GM12878 (cell line): Measurements from ENCODE around the gene TBC1D5. TPM values are rescaled to one million over a fixed set of nuclear protein-coding genes. Genes with fewer than 3 reads are reported as not detected.

Experiments
- BRCA1 ChIP-seq: IDR thresholded peaks from 2 replicates; pipeline ENCODE4 v1.6.1; 2011; ENCODE audit warnings: low read depth, low read length, improper control_type of control experiment
- CBX5 ChIP-seq: sonication (generic); IDR thresholded peaks from 2 replicates; pipeline ENCODE4 v1.6.1; 2016; ENCODE audit warnings: low read depth, moderate library complexity, mild to moderate bottlenecking, inconsistent platforms
- CREB1 ChIP-seq: IDR thresholded peaks from 2 replicates; pipeline ENCODE4 v1.6.1; 2012; ENCODE audit warnings: low read depth, mild to moderate bottlenecking, inconsistent platforms
- EZH2 ChIP-seq: IDR thresholded peaks from 2 replicates; pipeline ENCODE4 v1.6.1; 2012; ENCODE audit warnings: low read depth, mild to moderate bottlenecking, control low read depth, inconsistent platforms, low read length, borderline replicate concordance; ENCODE audit not compliant: control insufficient read depth
- GATAD2B ChIP-seq: fragments of 450-650 bp; conservative IDR thresholded peaks from 2 replicates; pipeline ENCODE4 v1.6.1; 2017; ENCODE audit warnings: low read depth, mild to moderate bottlenecking, moderate library complexity
- KLF5 ChIP-seq: fragments of 450-650 bp; IDR thresholded peaks from 2 replicates; pipeline ENCODE4 v1.6.1; 2014; ENCODE audit warnings: mild to moderate bottlenecking; ENCODE audit not compliant: partially characterized antibody
- MTA2 ChIP-seq: fragments of 450-650 bp; IDR thresholded peaks from 2 replicates; pipeline ENCODE4 v1.6.1; 2016; ENCODE audit warnings: low read depth, mild to moderate bottlenecking, moderate library complexity
- MYC ChIP-seq: IDR thresholded peaks from 2 replicates; pipeline ENCODE4 v1.6.1; 2011; ENCODE audit warnings: mild to moderate bottlenecking, low read length, moderate library complexity, inconsistent platforms; ENCODE audit not compliant: insufficient read depth, insufficient replicate concordance, insufficient read length, severe bottlenecking
- NBN ChIP-seq: fragments of 450-650 bp; IDR thresholded peaks from 2 replicates; pipeline ENCODE4 v1.6.1; 2016
- PAX8 ChIP-seq: fragments of 450-650 bp; IDR thresholded peaks from 2 replicates; pipeline ENCODE4 v1.6.1; 2017; ENCODE audit warnings: mild to moderate bottlenecking, moderate library complexity
- PML ChIP-seq: IDR thresholded peaks from 2 replicates; pipeline ENCODE4 v1.6.1; 2012; ENCODE audit warnings: low read length, inconsistent platforms
- RB1 ChIP-seq: fragments of 450-650 bp; formaldehyde crosslinking; IDR thresholded peaks from 2 replicates; pipeline ENCODE4 v1.6.1; 2017; ENCODE audit warnings: mild to moderate bottlenecking, borderline replicate concordance
- RELA ChIP-seq: fragments of 450-650 bp; IDR thresholded peaks from 2 replicates; pipeline ENCODE4 v1.8.0; 2014; ENCODE audit warnings: borderline replicate concordance; ENCODE audit not compliant: partially characterized antibody
- SMAD1 ChIP-seq: fragments of 450-650 bp; IDR thresholded peaks from 2 replicates; pipeline ENCODE4 v1.6.1; 2018; ENCODE audit warnings: mild to moderate bottlenecking, low read depth; ENCODE audit not compliant: partially characterized antibody
- ZNF207 ChIP-seq: fragments of 450-650 bp; IDR thresholded peaks from 2 replicates; pipeline ENCODE4 v1.6.1; 2014; ENCODE audit warnings: antibody characterized with exemption, mild to moderate bottlenecking, borderline replicate concordance
- ZNF274 ChIP-seq: IDR thresholded peaks from one replicate; pipeline ENCODE4 v1.8.0; 2011; ENCODE audit not compliant: insufficient read length, insufficient read depth
- ZZZ3 ChIP-seq: IDR thresholded peaks from 2 replicates; pipeline ENCODE4 v1.6.1; 2011; ENCODE audit warnings: low read depth; ENCODE audit not compliant: control insufficient read depth, insufficient read length
- polyA plus RNA-seq, 11 experiments: library from polyadenylated mRNA; depleted of rRNA in 4 of 11; unstranded in 6 of 11; stranded (reverse) in 5 of 11; fragments of >200 nt; fragmentation: Nextera tagmentation in 4 of 11; fragmentation: Illumina TruSeq in 1 of 11; extraction: Ambion mirVana in 4 of 11; extraction: Trizol in 1 of 11; gene quantifications; 1 replicate in 1 of 11; 2 replicates in 10 of 11; pipeline versions ENCODE4 v1.2.1 to v1.2.3, GENCODE V29; 2011 to 2016; ENCODE audit warnings: inconsistent platforms in 2 of 11, missing spikeins in 2 of 11, low read depth in 1 of 11
- total RNA-seq, 4 experiments: library from RNA; depleted of rRNA in 3 of 4; stranded (reverse); fragments of >200 nt in 3 of 4; fragmentation: Illumina TruSeq in 1 of 4; extraction: Trizol in 1 of 4; gene quantifications; 2 replicates each; pipeline versions ENCODE4 v1.2.1 to v1.2.3, GENCODE V29; 2013 to 2021
- TF ChIP-seq, protein P1 (sequence below): fragments of 450-650 bp; IDR thresholded peaks from 2 replicates; pipeline ENCODE4 v1.6.1; 2018; ENCODE audit warnings: mild to moderate bottlenecking, low read depth, moderate library complexity; ENCODE audit not compliant: partially characterized antibody
- TF ChIP-seq, protein P2 (sequence below): fragments of 450-650 bp; IDR thresholded peaks from 2 replicates; pipeline ENCODE4 v1.6.1; 2016; ENCODE audit warnings: mild to moderate bottlenecking

Gene TBC1D5
- total and polyA plus RNA-seq, 10 of the 15 experiments (the other 5 are each of a cell fraction or from before 2014, with no cell fraction given) = 5.5 to 61.0 (median 43.8) TPM

DNA sequence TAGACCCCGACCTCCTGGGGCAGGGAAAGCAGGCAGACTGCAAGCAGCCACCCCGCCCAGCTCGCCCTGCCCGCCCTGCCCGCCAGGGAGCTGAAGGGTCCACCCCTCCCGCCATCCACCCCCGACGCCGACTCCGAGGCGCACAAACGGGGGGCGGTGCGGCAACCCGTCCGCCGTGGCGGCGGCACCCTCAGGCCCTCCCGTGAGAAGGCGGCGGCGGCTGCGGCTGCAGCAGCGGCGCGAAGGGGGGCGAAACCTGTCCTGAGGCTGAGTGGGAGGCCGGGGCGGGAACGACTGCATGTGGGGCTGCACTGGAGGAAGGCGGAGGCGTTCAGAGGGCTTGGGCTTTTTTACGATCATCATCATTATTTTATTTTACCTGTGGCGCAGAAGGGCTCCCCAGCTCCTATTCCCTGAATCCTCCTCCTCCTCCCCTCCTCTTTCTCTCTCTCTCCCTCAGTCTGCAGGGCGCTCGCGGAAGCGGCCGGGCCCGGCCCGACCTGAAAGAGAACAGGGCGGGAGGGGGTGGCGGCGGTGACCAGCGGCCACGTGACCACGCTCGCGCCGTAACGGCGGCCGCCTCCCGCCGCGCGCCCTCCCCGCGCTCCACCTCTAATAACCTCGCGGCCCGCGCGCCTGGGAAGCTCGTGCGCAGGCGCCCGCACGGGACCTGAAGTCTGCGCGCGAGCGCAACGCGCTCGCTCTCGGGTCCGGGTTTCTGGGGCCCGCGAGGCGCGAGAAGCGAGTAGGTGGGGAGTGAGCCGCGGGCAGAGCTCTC is at the start of gene TBC1D5 (continued):
- TF ChIP-seq EZH2 = no peak
- TF ChIP-seq MYC = no peak
- TF ChIP-seq ZNF207 = peak; percentile 54; the same call in 1 of the 2 replicates
- 0 out of 2 replicates have a peak, but pooled peaks have one; percentile 20 for TF ChIP-seq CREB1
- peak; percentile 52 for TF ChIP-seq SMAD1
- TF ChIP-seq PAX8 = no peak
- TF ChIP-seq KLF5 = peak; percentile 50
- TF ChIP-seq ZNF274 = no peak
- TF ChIP-seq GATAD2B = peak; percentile 76
- peak; percentile 22; the same call in 1 of the 2 replicates for TF ChIP-seq CBX5
- 0 out of 2 replicates have a peak, but pooled peaks have one; percentile 49 for TF ChIP-seq PML
- TF ChIP-seq RB1 = no peak; the same call in 1 of the 2 replicates
- TF ChIP-seq, protein P1, sequence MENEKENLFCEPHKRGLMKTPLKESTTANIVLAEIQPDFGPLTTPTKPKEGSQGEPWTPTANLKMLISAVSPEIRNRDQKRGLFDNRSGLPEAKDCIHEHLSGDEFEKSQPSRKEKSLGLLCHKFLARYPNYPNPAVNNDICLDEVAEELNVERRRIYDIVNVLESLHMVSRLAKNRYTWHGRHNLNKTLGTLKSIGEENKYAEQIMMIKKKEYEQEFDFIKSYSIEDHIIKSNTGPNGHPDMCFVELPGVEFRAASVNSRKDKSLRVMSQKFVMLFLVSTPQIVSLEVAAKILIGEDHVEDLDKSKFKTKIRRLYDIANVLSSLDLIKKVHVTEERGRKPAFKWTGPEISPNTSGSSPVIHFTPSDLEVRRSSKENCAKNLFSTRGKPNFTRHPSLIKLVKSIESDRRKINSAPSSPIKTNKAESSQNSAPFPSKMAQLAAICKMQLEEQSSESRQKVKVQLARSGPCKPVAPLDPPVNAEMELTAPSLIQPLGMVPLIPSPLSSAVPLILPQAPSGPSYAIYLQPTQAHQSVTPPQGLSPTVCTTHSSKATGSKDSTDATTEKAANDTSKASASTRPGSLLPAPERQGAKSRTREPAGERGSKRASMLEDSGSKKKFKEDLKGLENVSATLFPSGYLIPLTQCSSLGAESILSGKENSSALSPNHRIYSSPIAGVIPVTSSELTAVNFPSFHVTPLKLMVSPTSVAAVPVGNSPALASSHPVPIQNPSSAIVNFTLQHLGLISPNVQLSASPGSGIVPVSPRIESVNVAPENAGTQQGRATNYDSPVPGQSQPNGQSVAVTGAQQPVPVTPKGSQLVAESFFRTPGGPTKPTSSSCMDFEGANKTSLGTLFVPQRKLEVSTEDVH = peak; percentile 53
- peak; percentile 82 for TF ChIP-seq RELA
- TF ChIP-seq MTA2 = no peak
- no peak for TF ChIP-seq ZZZ3
- peak; percentile 84; the same call in 1 of the 2 replicates for TF ChIP-seq NBN
- TF ChIP-seq, protein P2, sequence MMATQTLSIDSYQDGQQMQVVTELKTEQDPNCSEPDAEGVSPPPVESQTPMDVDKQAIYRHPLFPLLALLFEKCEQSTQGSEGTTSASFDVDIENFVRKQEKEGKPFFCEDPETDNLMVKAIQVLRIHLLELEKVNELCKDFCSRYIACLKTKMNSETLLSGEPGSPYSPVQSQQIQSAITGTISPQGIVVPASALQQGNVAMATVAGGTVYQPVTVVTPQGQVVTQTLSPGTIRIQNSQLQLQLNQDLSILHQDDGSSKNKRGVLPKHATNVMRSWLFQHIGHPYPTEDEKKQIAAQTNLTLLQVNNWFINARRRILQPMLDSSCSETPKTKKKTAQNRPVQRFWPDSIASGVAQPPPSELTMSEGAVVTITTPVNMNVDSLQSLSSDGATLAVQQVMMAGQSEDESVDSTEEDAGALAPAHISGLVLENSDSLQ = 0 out of 2 replicates have a peak, but pooled peaks have one; percentile 24
- peak; percentile 78 for TF ChIP-seq BRCA1
